ENCODE results near the gene RIPOR1.

Gene RIPOR1

GRCh38 chr16:67528222-67528869, at the start of gene RIPOR1:
Gene RIPOR1 (plus strand): TSS chr16:67528829. CDS start chr16:67538447, 9,618 bp downstream.
- peak within 1 kb of the TSS; percentile 62 for H3K4me3 ChIP-seq (ENCODE audit: low read depth, low read length)
- TF ChIP-seq, protein P1, sequence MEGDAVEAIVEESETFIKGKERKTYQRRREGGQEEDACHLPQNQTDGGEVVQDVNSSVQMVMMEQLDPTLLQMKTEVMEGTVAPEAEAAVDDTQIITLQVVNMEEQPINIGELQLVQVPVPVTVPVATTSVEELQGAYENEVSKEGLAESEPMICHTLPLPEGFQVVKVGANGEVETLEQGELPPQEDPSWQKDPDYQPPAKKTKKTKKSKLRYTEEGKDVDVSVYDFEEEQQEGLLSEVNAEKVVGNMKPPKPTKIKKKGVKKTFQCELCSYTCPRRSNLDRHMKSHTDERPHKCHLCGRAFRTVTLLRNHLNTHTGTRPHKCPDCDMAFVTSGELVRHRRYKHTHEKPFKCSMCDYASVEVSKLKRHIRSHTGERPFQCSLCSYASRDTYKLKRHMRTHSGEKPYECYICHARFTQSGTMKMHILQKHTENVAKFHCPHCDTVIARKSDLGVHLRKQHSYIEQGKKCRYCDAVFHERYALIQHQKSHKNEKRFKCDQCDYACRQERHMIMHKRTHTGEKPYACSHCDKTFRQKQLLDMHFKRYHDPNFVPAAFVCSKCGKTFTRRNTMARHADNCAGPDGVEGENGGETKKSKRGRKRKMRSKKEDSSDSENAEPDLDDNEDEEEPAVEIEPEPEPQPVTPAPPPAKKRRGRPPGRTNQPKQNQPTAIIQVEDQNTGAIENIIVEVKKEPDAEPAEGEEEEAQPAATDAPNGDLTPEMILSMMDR (IDR thresholded peaks at IDR 0.05; ENCODE audit: borderline replicate concordance, insufficient read depth, low read depth, low read length) = no peak

DNA sequence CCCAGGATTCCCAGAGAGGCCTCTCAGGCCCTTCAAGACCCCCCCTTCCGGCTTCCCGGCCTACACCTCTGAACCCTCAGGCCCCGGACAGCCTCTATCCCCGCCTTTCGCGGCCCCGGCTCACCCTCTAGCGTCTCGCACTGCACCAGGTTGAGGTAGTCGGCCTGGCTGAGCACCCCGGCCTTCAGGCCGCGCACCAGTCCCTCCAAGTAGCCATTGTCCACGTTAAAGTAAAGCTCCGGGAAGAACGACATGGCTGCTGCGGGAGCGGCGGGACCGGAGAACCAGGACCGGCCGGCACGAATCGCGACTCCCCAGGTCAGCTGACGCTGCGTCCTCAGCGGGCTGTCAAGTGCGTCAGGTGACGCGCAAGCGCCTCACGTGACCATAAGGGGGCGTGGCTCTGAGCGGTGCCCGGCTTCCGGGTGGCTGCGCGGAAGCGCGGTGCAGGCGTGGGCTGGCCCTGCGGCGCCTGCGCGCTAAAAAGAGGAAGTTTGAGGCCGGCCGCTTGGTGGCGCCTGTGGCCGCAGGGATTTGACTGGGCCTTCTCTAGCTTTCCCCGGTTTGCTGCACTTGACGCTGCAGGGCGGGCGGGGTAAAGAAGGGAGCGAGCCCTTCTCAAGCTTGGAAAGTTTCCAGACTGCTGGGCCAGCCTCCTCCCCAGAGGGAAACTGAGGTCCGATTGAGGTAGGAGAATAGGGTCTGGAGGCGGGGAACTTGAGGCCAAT, 47.6 kb upstream of the RIPOR1 start, which contains the start of gene ATP6V0D1:
ATP6V0D1 (minus strand) TSS at position 325 of the 728 bp plus-strand sequence; CDS start at position 254, 71 bp downstream.
- H3K4me3 ChIP-seq (ENCODE audit: low read depth, low read length) = peak within 1 kb of the TSS; percentile 84
- TF ChIP-seq, protein P1 (IDR thresholded peaks at IDR 0.05; ENCODE audit: borderline replicate concordance, insufficient read depth, low read depth, low read length) = peak; percentile 91

GRCh38 chr16:67481561-67482232, 46.9 kb upstream of the RIPOR1 start:
- TF ChIP-seq, protein P1 (IDR thresholded peaks at IDR 0.05; ENCODE audit: borderline replicate concordance, insufficient read depth, low read depth, low read length) = no peak
- peak overlapping the region; percentile 67 for H3K4me3 ChIP-seq (ENCODE audit: low read depth, low read length)

GRCh38 chr16:67482233-67482924, 46.2 kb upstream of the RIPOR1 start:
- H3K4me3 ChIP-seq (ENCODE audit: low read depth, low read length) = peak overlapping the region; percentile 67
- TF ChIP-seq, protein P1 (IDR thresholded peaks at IDR 0.05; ENCODE audit: borderline replicate concordance, insufficient read depth, low read depth, low read length) = no peak

- H3K4me3 ChIP-seq (ENCODE audit: low read depth, low read length) = no peak within 1 kb of the TSS
Observed at GRCh38 chr16:67483150-67483549, 45.5 kb upstream of the RIPOR1 start, which contains the start of gene AGRP. Gene AGRP (minus strand): TSS chr16:67483547. CDS start chr16:67483398, 149 bp downstream.

More at GRCh38 chr16:67483150-67483549, 45.5 kb upstream of the RIPOR1 start, which contains the start of gene AGRP:
- TF ChIP-seq, protein P1 (IDR thresholded peaks at IDR 0.05; ENCODE audit: borderline replicate concordance, insufficient read depth, low read depth, low read length) = no peak

All from GM12875 (cell line).